IPS-18a (cell line): ENCODE results near the gene DHRSX.
"Not testable (repeated sequence)": the region's sequence is repeated elsewhere in the genome, so short reads cannot be mapped to it uniquely, and the experiment has no call there.

Experiments used
- H3K27ac ChIP-seq: one replicate; pipeline ENCODE4 v1.5.1; 2013; ENCODE audit warnings: low read length
- H3K27me3 ChIP-seq: one replicate; pipeline ENCODE4 v1.6.1; 2013; ENCODE audit warnings: mild to moderate bottlenecking, low read length; ENCODE audit not compliant: control insufficient read depth, insufficient read depth
- H3K36me3 ChIP-seq: one replicate; pipeline ENCODE4 v1.6.1; 2013; ENCODE audit warnings: low read depth, low read length; ENCODE audit not compliant: control insufficient read depth
- H3K4me1 ChIP-seq: one replicate; pipeline ENCODE4 v1.6.1; 2013; ENCODE audit warnings: low read depth, low read length; ENCODE audit not compliant: control insufficient read depth
- H3K4me3 ChIP-seq: one replicate; pipeline ENCODE4 v1.5.1; 2013; ENCODE audit warnings: low read length
- H3K9ac ChIP-seq: one replicate; pipeline ENCODE4 v1.6.1; 2013; ENCODE audit warnings: mild to moderate bottlenecking, low read length, moderate library complexity
- H3K9me3 ChIP-seq: one replicate; pipeline ENCODE4 v1.6.1; 2013; ENCODE audit warnings: low read depth, low read length; ENCODE audit not compliant: control insufficient read depth

Gene DHRSX

GRCh38 chrX:2266445-2267349, 234.1 kb downstream of the DHRSX start:
- H3K36me3 ChIP-seq = no peaks in the 10 kb centered on the region
- H3K9me3 ChIP-seq = no peaks in the 10 kb centered on the region
- no peaks in the 10 kb centered on the region for H3K27me3 ChIP-seq
- H3K27ac ChIP-seq = no peak overlapping the region
- no peak overlapping the region for H3K9ac ChIP-seq
- H3K4me1 ChIP-seq = peaks cover 7% of the 10 kb centered on the region
- H3K4me3 ChIP-seq = no peak overlapping the region

GRCh38 chrX:2265658-2266444, 234.9 kb downstream of the DHRSX start:
- H3K4me1 ChIP-seq, H3K9ac ChIP-seq, H3K4me3 ChIP-seq, H3K9me3 ChIP-seq, H3K36me3 ChIP-seq, H3K27me3 ChIP-seq, H3K27ac ChIP-seq: not testable (repeated sequence)

GRCh38 chrX:2264179-2265030, 236.4 kb downstream of the DHRSX start:
- Histone ChIP-seq H3K27me3 (no peaks in the 10 kb centered on the region), H3K9ac (no peak overlapping the region), H3K4me3 (no peak overlapping the region), H3K4me1 (peaks cover 7% of the 10 kb centered on the region), H3K27ac (no peak overlapping the region), H3K36me3 (no peaks in the 10 kb centered on the region), H3K9me3 (no peaks in the 10 kb centered on the region)

- H3K27ac ChIP-seq = no peak overlapping the region
- H3K9ac ChIP-seq = no peak overlapping the region
- H3K36me3 ChIP-seq = no peaks in the 10 kb centered on the region
- H3K4me3 ChIP-seq = no peak overlapping the region
- peaks cover 7% of the 10 kb centered on the region for H3K4me1 ChIP-seq
- H3K27me3 ChIP-seq = no peaks in the 10 kb centered on the region
- no peaks in the 10 kb centered on the region for H3K9me3 ChIP-seq
Observed at GRCh38 chrX:2263203-2263602, 237.6 kb downstream of the DHRSX start.

GRCh38 chrX:2262668-2263055, 238.1 kb downstream of the DHRSX start:
- H3K4me3 ChIP-seq = no peak overlapping the region
- H3K27me3 ChIP-seq = no peaks in the 10 kb centered on the region
- peaks cover 7% of the 10 kb centered on the region for H3K4me1 ChIP-seq
- no peaks in the 10 kb centered on the region for H3K36me3 ChIP-seq
- H3K27ac ChIP-seq = no peak overlapping the region
- no peak overlapping the region for H3K9ac ChIP-seq
- no peaks in the 10 kb centered on the region for H3K9me3 ChIP-seq

GRCh38 chrX:2261831-2262667, 238.7 kb downstream of the DHRSX start:
- Histone ChIP-seq H3K27ac (no peak overlapping the region), H3K9ac (no peak overlapping the region)

GRCh38 chrX:2252331-2253065, 248.3 kb downstream of the DHRSX start:
- Histone ChIP-seq H3K9me3 (no peaks in the 10 kb centered on the region), H3K36me3 (no peaks in the 10 kb centered on the region), H3K27me3 (no peaks in the 10 kb centered on the region), H3K27ac (no peak overlapping the region), H3K4me1 (peaks cover 11% of the 10 kb centered on the region), H3K9ac (no peak overlapping the region), H3K4me3 (no peak overlapping the region)

More at GRCh38 chrX:2261831-2262667, 238.7 kb downstream of the DHRSX start:
- Histone ChIP-seq H3K4me3 (no peak overlapping the region), H3K4me1 (peaks cover 7% of the 10 kb centered on the region), H3K27me3 (no peaks in the 10 kb centered on the region), H3K9me3 (no peaks in the 10 kb centered on the region), H3K36me3 (no peaks in the 10 kb centered on the region)

- H3K4me3 ChIP-seq = no peak overlapping the region
- H3K9me3 ChIP-seq = no peaks in the 10 kb centered on the region
- no peak overlapping the region for H3K9ac ChIP-seq
- H3K27me3 ChIP-seq = no peaks in the 10 kb centered on the region
- no peaks in the 10 kb centered on the region for H3K36me3 ChIP-seq
- H3K4me1 ChIP-seq = peaks cover 11% of the 10 kb centered on the region
- H3K27ac ChIP-seq = no peak overlapping the region
Observed at GRCh38 chrX:2251211-2251610, 249.6 kb downstream of the DHRSX start.

GRCh38 chrX:2243913-2244460, 256.8 kb downstream of the DHRSX start:
- H3K27ac ChIP-seq = no peak overlapping the region
- H3K36me3 ChIP-seq = no peaks in the 10 kb centered on the region
- H3K4me3 ChIP-seq = no peak overlapping the region

GRCh38 chrX:2242980-2243379, 257.8 kb downstream of the DHRSX start:
- H3K9me3 ChIP-seq = no peaks in the 10 kb centered on the region
- H3K9ac ChIP-seq = no peak overlapping the region
- no peak overlapping the region for H3K27ac ChIP-seq

More at GRCh38 chrX:2243913-2244460, 256.8 kb downstream of the DHRSX start:
- no peaks in the 10 kb centered on the region for H3K27me3 ChIP-seq
- H3K9me3 ChIP-seq = no peaks in the 10 kb centered on the region
- no peak overlapping the region for H3K9ac ChIP-seq
- peaks cover 3% of the 10 kb centered on the region for H3K4me1 ChIP-seq

More at GRCh38 chrX:2242980-2243379, 257.8 kb downstream of the DHRSX start:
- H3K4me3 ChIP-seq = no peak overlapping the region
- no peaks in the 10 kb centered on the region for H3K27me3 ChIP-seq
- H3K4me1 ChIP-seq = no peaks in the 10 kb centered on the region
- H3K36me3 ChIP-seq = no peaks in the 10 kb centered on the region
